HG03378 (cell line): ENCODE measurements around the gene MYO5B.
A peak's percentile ranks its signal among the peaks of the same experiment; 100 is the strongest.

Experiments used
- ATAC-seq: cut with Tn5 transposase; IDR thresholded peaks from one replicate; pipeline ENCODE4 v1.9.1; 2021; ENCODE audit warnings: mild to moderate bottlenecking, moderate library complexity; ENCODE audit not compliant: unreplicated experiment

MYO5B gene

DNA sequence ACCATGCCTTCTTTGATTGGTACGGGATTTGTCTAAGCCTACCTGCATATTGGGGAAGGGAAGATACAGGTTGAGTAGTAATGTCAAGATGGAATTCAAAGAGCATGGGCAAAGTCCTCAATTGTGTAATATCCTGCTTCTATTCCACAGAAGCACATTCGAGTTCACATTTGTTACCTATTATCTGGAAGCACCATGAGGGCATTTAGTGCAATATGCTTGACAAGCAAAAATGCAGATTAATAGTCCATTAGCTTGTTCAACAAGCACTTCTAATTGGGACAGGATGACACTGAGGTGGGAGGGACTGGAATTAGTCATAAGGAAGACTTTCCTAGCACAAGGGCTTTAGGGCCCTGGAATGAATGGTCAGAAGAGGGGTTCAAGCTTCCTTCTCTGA, 40.5 kb downstream of the MYO5B start:
- no peak for ATAC-seq

DNA sequence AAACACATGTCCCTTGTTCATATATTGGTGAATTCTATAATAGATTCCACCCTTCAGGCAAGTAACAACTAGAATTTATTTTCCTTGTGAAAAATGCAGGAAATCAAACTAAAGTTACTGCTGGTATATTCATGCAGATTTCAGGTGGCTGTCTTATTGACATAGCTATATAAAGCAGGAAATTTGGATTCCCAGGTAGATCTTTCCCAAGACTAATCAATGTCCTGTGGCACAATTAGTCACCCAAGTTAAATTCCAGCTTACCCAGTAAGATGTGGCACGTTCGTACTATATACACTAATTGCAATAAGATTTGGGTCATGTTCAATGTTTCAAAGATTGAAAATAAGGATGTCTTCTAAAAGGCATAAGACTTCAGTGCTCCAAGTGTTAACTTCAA, 42.0 kb downstream of the MYO5B start:
- no peak for ATAC-seq

DNA sequence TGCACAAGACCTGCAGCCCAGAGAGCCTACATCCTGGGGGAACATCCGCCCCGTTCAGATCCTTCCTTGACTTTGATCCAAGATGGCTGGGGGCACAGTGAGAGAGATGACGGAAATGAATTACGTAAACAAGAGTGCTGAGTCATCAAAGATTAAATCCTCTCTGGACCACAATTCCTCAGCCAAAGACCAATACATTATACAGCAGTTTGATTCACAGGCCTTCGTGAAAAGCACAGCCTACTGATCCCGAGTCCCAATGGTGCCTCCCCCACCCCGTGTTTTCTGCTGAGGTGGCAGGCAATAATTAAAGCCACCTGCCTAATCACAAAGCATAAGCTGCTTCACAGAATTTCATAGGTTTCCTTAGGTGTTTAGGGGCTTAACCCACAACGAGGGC, 43.0 kb downstream of the MYO5B start:
- ATAC-seq, result no peak

DNA sequence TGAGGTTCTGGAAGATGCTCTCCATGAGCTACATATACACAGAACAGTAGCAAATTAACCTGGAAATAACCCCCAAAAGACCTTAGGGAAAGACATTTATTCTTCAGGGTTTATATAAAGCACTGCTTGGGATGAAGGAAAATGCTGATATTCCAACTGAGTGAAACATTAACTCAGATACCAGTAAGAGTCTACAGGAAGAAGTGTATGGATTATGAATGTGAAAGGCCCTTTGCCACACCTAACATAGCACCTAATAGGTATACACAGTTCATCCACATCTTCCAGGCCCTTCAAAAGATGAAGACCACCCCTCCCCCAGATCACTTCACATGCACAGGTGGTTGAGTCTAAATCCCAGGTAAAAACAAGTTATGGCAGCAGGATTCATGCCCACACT, 50.4 kb downstream of the MYO5B start:
- ATAC-seq, result no peak

DNA sequence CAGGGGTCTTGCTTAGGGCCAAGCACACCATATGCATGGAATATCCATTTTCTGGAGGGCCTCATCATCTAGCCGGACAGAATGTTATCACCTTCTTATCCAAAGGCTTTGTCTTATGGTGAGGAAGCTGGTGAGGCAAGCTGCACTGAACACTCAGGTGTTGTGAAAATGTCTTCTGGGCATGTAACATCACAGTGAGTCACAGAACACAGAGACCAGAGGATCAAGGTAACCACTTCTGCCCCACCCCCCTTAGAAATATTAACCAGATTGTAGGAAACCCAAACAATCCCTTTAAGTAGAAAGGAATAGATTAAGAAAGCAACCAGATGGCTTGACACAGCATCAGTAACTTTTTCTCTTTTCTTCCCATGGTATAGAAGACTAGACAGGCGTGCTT, 51.1 kb downstream of the MYO5B start:
- ATAC-seq, result no peak

DNA sequence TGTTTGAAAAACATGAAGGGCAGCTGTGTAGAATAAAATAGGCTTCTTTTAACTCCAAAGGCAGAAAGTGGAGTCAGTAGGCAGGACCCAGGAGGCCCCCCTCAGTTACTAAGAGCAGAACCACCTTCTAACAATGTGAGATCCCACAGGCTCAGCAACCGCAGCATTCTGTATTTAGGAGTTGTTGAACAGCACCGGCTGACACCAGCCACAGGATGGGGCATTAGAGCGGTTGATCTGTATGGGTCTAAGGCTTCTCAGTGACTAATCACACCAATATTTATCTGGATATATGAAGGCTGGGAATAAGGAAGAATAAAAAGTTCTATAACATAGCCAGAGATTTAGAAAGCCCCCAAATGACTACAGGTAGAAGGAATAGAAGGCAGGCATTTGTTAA, 51.7 kb downstream of the MYO5B start:
- ATAC-seq, result no peak

DNA sequence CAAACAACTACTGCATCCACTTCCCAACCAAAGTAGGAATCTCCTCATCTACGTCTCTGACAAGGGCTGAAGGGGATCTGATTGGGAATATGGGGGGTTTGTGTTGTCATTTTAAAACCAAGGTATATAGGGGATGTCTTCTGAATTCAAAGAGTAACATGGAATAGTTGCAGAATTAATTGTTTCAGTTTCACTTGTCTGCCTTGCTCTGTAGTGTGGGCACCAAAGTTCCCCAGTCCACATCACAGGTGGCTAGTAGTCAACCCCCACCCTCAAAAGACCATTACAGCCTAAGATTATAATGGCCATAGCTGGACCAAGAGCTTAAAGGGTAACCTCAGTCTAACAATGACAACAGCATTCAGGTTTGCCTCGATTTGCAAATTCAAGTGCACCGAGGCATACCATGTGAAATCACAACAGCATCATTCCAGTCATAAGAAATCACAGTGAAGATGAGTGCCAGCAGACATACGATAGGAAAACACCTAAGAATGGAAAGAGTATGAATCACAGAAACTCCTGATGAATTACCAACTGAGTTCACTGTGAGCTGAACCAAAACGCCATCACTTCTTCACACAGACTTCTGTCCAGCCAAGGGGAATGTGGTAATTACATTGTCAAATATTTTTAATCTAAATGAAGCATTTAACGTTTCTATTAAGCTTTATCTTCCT, 52.4 kb downstream of the MYO5B start:
- ATAC-seq, result no peak

DNA sequence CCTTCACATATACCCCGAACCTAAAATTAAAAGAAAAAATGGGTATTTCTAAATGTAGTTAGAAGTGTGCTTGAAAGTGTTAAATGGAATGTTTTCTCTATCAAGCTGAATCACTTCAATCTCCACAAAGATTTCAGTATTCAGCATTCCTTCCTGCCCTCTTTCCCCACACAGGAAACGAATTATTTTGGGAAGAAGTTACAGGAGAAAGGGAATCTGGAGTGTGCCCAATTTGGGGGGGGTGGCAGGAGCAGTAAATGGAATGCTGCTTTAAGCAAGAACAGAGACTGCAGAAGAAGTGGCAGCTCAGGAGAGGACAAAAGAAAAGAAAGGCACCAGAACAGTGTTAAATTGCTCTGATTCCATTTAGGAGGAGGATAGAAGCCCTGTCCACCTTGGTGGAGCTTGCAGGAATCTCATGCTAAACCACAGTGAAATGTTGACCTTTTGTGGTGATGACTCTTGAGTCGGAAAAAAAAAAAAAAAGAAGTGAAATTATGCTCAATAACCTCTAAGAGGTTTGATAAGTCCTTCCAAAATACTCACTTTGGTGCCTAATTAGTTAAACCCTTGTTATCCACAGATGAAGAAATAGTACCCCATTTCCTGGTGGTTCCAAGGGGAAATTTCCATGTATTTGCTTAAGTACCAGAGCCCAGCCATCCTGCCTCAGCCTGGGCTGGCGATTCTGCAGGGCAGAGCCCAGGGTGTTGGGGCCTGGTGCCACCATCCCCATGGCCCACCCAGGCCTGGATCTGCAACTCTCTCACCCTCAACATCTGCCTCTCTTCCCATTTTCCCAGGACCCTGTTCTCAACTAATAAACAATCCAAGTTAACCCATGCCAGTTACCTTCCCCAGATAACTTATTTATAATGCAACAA, 56.5 kb downstream of the MYO5B start:
- no peak for ATAC-seq

DNA sequence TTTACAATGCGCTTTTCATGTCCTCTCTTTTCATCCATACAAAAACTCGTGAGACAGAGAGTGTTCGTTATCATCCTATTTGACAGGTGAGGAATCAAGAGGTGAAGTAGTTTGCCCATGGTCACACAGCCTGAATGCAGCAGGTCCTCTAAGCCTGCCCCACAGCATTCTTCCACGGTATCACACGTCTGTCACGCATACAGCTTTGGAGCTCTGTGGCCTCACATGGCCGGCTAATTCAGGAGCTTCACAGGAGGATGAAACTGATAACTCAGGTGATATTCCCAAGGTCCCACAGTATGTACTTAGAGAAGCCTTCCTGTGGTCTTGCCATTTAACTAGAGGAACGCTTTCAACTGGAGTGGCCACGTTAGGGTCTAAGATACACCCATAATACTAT, 59.0 kb downstream of the MYO5B start:
- no peak for ATAC-seq

DNA sequence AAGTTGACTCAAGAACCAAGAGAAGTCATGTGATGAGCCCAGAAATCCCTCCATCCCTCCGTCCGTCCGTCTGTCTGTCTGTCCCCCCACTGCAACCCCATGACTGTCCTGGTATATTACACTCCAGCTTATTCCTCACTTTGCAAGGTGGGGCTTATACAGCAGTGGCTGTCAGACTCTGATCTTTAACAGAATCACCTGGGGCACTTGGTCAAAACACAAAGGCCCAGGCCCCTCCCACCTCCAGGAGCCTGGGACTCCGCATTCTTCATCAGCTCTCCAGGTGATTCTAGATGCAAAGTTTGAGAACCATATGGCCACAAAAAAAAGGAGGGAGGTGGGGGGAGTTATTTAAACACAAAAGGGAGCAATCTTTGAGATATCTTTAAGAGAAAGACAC, 61.4 kb downstream of the MYO5B start:
- ATAC-seq, result no peak

DNA sequence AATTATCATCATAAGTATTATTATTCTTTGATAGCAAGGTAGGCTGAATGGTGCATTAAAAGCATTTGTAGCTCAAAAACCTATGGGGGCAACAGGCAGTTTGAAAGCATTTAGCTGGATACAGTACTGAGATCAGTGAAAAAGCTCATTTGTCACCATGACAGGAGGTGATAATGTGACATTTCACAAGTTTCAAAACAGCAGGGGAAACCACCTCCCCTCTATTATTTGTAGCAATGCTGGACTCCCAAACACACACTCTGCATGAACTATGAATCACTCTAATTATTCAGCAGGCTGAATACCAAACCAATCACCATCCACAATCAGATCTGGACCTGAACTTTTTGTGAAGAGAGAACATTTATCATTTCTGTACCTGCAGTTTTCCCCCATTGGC, 63.4 kb downstream of the MYO5B start:
- peak; percentile 51 for ATAC-seq

DNA sequence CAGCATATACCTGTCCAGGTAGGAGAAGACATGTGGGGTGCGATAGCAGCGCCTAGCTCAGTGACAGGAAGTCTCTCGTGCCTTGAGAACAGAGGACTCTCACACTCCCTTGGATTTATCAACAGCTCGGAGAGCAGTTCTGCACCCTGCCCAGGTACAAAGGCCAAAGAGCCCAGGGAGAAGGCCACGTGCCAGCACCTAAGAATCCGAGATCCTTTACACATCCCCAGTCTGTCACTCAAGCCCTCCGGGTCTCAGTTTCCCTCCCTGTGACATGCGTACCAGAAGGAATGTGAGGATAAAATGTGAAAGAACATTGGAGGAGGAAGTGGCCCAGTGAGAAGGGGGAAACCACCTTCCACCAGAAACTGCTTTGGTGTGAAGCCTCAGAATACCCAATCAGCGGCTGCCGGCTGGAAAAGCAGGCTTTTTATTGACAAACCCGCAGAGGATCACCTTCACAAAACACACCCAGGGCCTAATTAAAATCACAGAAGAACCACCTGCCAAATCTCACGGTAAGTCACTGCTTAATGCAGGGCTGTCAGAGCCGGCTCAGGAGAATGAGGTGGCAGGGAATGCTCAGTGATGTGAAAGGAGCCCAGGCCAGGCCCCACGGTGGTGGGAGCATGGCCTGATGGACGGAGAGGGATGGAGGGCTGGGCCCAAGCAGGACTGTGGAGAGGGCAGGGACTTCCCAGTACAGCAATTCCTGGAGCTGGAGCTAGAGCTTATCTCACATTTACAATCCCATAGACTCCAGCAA, 66.3 kb downstream of the MYO5B start:
- no peak for ATAC-seq

DNA sequence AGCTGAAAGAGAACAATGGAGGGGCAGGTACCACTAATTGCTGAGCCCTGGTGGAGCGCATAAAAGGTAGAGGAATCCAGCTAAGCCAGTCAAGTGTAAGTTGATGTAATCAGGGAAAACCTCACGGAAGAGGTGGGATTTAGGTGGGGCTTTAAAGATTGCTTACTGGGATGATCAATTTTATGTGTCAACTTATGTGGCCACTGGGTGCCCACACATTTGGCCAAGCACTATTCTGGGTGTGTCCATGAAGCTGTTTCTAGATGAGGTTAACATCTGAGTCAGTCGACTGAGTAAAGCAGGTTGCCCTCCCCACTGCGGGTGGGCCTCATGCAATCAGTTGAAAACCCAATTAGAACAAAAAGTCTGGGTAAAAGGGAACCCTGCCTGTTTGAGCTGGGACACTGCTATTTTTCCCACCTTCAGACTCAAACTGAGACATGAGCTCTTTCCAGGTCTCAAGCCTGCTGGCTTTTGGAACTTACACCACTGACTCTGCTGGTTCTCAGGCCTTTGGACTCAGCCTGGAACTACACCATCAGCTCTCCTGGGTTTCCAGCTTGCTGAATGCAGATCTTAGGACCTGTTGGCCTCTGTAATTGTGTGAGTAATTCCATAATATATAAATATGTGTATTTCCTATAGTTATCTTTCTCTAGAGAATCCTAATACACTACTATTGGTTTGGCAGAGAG, 67.3 kb downstream of the MYO5B start:
- ATAC-seq, result no peak

DNA sequence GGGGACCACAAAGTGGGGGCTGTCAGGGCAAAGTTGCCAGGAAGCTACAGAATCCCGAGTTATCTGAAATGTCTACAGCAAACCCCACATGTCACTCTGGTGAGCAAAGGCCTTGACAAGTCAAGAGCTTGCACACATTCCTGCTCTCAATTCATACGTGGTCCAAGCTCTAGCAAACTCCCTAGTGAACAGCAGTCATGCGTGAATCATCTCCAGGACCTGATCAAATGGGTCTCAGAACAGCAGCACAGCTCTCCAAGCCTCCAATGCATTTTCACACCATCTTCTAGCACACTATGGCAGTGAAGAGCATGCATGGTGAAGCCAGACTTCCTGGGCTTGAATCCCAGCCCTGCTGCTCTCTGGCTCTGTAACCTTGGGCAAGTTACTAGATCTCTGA, 68.5 kb downstream of the MYO5B start:
- ATAC-seq, result no peak

DNA sequence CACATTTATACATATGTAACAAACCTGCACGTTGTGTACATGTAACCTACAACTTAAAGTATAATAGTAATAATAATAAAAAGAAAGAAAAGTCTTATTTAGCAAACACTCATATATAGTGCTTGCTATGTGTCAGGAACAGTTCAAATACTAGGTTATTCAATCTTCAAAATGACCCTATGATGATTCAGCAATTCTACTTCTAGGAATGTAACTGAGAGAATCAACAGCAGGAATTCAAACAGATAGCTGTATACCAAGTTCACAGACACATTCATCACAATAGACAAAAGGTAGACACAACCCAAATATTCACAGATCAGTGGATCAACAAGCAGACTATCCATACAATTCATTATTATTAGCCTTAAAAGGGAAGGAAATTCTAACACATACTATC, 69.5 kb downstream of the MYO5B start:
- ATAC-seq, result no peak

DNA sequence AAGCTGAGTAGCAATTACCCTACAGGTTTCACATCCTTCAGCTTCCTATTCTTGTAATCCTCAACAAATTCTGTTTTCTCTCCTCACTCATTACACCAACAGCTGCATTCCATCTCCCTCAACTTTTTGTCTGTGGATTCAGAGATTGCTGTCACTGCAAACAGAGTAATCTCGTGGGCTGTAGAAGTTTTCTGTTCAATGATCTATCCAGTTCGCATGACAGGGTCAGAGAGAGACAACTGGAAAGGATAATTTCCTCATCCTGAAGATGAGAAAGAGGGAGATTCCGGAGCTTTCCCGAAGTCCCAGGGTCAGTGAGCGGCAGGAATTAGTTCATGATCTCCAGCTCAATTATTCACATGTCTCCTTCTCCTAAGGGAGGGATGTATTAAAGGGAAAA, 75.7 kb downstream of the MYO5B start:
- no peak for ATAC-seq

DNA sequence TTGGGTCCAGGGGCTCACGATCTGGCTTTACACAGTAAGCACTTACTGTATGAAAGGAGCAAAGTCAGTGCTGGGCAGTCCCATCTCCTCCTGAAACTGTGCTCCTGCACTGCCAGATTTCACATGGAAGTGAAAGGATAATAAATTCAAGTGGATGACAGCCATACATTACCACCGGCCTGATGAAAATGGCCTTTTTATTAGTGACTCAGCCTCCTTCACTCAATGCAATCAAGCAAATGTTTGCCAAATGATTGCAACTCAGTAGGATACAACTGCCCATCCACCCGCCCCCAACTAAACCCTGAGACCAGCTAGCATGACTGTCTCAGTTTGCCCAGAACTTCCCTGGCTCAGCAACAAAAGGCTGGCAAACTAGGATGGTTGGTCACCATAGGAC, 77.1 kb downstream of the MYO5B start:
- no peak for ATAC-seq

DNA sequence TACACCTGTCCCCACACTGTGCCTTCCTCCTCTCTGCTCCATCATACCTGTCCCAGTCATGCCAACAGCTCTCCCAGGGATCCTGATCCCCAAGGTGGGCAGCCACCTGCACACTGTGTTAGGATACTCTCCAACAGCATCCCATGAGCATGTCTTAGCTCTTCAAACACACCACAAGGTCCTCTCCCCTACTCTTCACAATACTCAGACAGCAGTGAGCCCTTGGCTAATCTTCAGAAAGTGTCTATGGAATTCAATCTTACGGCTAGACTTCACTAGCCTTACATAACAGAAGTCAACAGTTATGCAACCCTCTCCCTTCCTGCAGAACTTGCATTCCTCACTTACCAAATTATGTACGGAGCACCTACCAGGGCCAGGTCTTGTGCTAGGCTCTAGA, 79.9 kb downstream of the MYO5B start:
- no peak for ATAC-seq

DNA sequence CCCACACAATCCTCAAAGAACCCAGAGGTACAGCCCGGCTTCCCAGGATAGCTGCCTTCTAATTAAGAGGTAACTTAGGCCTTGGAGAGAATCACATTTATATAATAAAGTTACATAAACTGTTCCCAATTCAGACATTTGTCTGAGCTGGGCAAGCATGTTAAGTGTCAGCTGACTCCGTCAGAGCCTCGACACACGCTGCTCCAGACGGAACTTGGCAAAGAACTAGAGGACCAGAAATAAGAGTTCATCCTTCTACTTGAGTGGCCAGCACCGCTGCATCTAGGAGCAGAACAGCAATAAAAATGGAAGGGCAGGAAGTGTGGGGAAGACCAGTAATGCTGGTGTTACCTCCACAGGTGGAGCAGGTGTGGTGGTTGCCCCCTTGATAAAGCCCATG, 80.5 kb downstream of the MYO5B start:
- no peak for ATAC-seq

DNA sequence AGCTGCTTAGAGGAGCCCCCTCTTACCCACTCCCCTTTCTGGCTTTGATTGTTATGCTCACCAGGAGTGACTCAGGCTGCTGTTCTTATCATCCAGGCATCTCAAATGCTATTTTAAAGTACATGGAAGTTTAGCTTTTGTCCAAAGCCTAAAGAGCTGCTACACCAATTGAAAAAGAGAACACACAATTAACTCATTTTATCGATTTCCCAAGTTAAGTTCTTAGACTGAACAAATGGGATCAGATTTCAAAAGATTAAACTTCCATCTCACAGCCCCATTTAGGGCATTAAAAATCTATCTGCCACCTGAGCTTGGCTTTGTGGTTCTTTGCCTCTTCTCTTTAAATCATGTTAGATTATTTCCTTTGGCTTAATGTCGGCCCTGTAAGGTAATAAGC, 81.2 kb downstream of the MYO5B start:
- ATAC-seq, result no peak

DNA sequence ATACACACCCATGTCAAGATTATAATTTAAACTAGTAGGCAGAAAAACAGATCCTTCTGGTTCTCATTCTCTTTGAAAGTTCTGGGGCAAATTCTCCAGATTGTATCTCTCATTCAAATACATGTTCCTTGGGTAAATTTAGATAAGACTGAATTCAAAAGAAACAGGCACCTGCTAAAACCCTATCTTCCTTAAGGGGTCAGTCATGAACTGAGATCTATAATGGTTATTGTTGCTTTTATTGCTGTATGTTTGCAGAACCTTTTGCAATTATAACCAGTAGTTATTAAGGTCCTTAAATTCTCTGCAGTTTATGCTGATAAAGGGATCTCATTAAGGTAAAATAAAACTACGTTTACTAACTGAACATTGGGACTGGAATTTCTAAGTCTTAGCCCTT, 83.5 kb downstream of the MYO5B start:
- no peak for ATAC-seq
